ENCODE results near the gene SHD. TPM values are rescaled to one million over a fixed set of nuclear protein-coding genes. Genes with fewer than 3 reads are reported as not detected.

Gene SHD
- total and polyA plus RNA-seq, 9 of the 15 experiments (the other 6 are each of a cell fraction or from before 2014, with no cell fraction given) = 0.05 to 0.62 (median 0.15) TPM; not detected in 5

DNA sequence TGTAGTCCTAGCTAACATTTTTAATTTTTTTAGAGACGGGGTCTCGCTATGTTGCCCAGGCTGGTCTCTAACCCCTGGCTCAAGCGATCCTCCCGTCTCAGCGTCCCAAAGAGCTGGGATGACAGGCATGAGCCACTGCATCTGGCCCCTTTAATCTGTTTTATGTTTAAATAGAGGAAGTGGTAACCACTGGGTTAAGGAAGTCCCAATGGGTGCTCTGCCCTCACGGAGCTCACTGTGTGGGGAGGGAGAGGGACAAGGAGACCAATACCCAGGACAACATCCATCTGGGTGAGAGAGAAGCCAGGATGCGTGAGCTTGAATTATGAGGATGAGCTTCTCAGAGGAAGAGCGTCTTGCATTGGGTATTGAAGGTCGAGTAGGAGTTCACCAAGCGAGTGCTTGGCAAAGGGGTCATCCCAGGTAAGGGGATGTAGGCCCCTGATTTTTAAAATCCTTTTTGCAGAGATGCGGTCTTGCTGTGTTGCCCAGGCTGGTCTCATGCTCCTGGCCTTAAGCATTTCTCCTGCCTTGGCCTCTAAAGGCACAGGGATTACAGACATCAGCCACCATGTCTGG, 18.4 kb upstream of the SHD start:
- WGBS (ENCODE audit: insufficient coverage, low coverage, missing lambda C conversion rate) = 90% methylated on average over 11 of the region's 11 CpGs
- Histone ChIP-seq H3K4me3 (no peak overlapping the region), H3K4me1 (replicated peaks in 1 of 2; ENCODE audit: control insufficient read depth in 2 of 2, insufficient read depth in 2 of 2, low read length in 2 of 2) (peaks cover 0 to 5% of the 10 kb centered on the region in 2 experiments; a peak in 1 of 5 replicates), H3K36me3 (ENCODE audit: control insufficient read depth, insufficient read depth, low read length) (peaks cover 51% of the 10 kb centered on the region; the same call in 2 of the 3 replicates), H3K9me3 (replicated peaks; ENCODE audit: control insufficient read depth, insufficient read depth, low read depth, low read length) (peaks cover 9% of the 10 kb centered on the region), H3K9me1 (ENCODE audit: control insufficient read depth, insufficient read depth, low read length) (no peaks in the 10 kb centered on the region), H3K79me2 (ENCODE audit: control insufficient read depth, insufficient read depth, low read length) (no peaks in the 10 kb centered on the region), H2AFZ (ENCODE audit: low read depth, low read length) (no peak overlapping the region), H3K27me3 (ENCODE audit: control insufficient read depth in 2 of 2, insufficient read depth in 2 of 2, low read length in 2 of 2) (no peaks in the 10 kb centered on the region), H4K20me1 (replicated peaks; ENCODE audit: control insufficient read depth, insufficient read depth, low read length) (no peaks in the 10 kb centered on the region), H3K9ac (ENCODE audit: insufficient read depth in 1 of 2, low read depth in 2 of 2, low read length in 2 of 2) (no peak overlapping the region), H3K4me2 (ENCODE audit: insufficient read depth, low read length) (no peak overlapping the region), H3K27ac (ENCODE audit: extremely low read depth, low read depth, low read length) (no peak overlapping the region)
- FAIRE-seq = no peak
- in situ Hi-C loops (cut with MboI) (no loop called here), intact Hi-C loops (cut with micrococcal nuclease) (no loop called here)
- ChIA-PET POLR2A (interaction anchor here (0.8 to 1.7 kb wide), 5 partner anchors 12 to 226 kb away, joined by 3 to 5 read pairs (median 4); no protein-coding TSS in a partner anchor), CTCF (ENCODE audit: low intra/inter-chr PET ratio) (no interaction called here)
- BruUV-seq (replicated peaks) = no TSS peak
- no peak for ATAC-seq
- no peak for TF ChIP-seq MAFF (IDR thresholded peaks at IDR 0.05; ENCODE audit: low read length)
- TF ChIP-seq SAFB2 (IDR thresholded peaks at IDR 0.05; ENCODE audit: borderline replicate concordance, low read depth, low read length, severe bottlenecking) = no peak
- TF ChIP-seq NCOR1 (IDR thresholded peaks at IDR 0.05) = no peak
- peak; percentile 62; the same call in 1 of the 2 replicates for TF ChIP-seq SPI1 (IDR thresholded peaks at IDR 0.05; ENCODE audit: borderline replicate concordance, low read depth, low read length)
- TF ChIP-seq KDM1A (IDR thresholded peaks at IDR 0.05) = no peak
- peak in 1 of 4 experiments; percentile 3 for DNase-seq (ENCODE audit: extremely low read depth in 1 of 4, low spot score in 3 of 4)

- Histone ChIP-seq H3K9me3 (replicated peaks; ENCODE audit: control insufficient read depth, insufficient read depth, low read depth, low read length) (no peaks in the 10 kb centered on the region), H3K4me3 (no peak overlapping the region), H3K79me2 (ENCODE audit: control insufficient read depth, insufficient read depth, low read length) (no peaks in the 10 kb centered on the region), H3K27ac (ENCODE audit: extremely low read depth, low read depth, low read length) (no peak overlapping the region), H3K27me3 (ENCODE audit: control insufficient read depth in 2 of 2, insufficient read depth in 2 of 2, low read length in 2 of 2) (no peaks in the 10 kb centered on the region), H3K36me3 (ENCODE audit: control insufficient read depth, insufficient read depth, low read length) (peaks cover 47% of the 10 kb centered on the region; the same call in 2 of the 3 replicates), H4K20me1 (replicated peaks; ENCODE audit: control insufficient read depth, insufficient read depth, low read length) (no peaks in the 10 kb centered on the region; the same call in 1 of the 2 replicates), H3K4me2 (ENCODE audit: insufficient read depth, low read length) (no peak overlapping the region), H3K9ac (ENCODE audit: insufficient read depth in 1 of 2, low read depth in 2 of 2, low read length in 2 of 2) (no peak overlapping the region), H3K4me1 (replicated peaks in 1 of 2; ENCODE audit: control insufficient read depth in 2 of 2, insufficient read depth in 2 of 2, low read length in 2 of 2) (peaks cover 0 to 13% of the 10 kb centered on the region in 2 experiments; a peak in 2 of 5 replicates), H3K9me1 (ENCODE audit: control insufficient read depth, insufficient read depth, low read length) (peaks cover 3% of the 10 kb centered on the region), H2AFZ (ENCODE audit: low read depth, low read length) (no peak overlapping the region)
- in situ Hi-C loops (cut with MboI) (no loop called here), intact Hi-C loops (cut with micrococcal nuclease) (no loop called here)
- ATAC-seq = no peak
- ChIA-PET POLR2A (no interaction called here), CTCF (ENCODE audit: low intra/inter-chr PET ratio) (interaction anchor here (0.6 kb wide), 1 partner anchor 88 kb away, joined by 3 read pairs; no protein-coding TSS in a partner anchor)
- BruUV-seq (replicated peaks) = no TSS peak
- no peak for DNase-seq (ENCODE audit: extremely low read depth in 1 of 4, low spot score in 3 of 4)
- FAIRE-seq = no peak
- WGBS (ENCODE audit: insufficient coverage, low coverage, missing lambda C conversion rate) = 62% methylated on average over 4 of the region's 4 CpGs
- TF ChIP-seq TOE1 (IDR thresholded peaks at IDR 0.05; ENCODE audit: borderline replicate concordance) (no peak), TOE1 (CRISPR knock-in tag; IDR thresholded peaks at IDR 0.05; ENCODE audit: borderline replicate concordance, low read depth) (no peak), SMARCA4 (IDR thresholded peaks at IDR 0.05) (no peak), IRF9 (tag; IDR thresholded peaks at IDR 0.05) (no peak), ZNF408 (CRISPR knock-in tag; IDR thresholded peaks at IDR 0.05; ENCODE audit: low read depth) (no peak), EGR1 (conservative IDR thresholded peaks at IDR 0.05) (no peak), U2AF2 (optimal IDR thresholded peaks at IDR 0.05; ENCODE audit: low read depth, low read length) (no peak), ZNF778 (CRISPR knock-in tag; IDR thresholded peaks at IDR 0.05) (no peak), ZNF263 (CRISPR knock-in tag; IDR thresholded peaks at IDR 0.05; ENCODE audit: borderline replicate concordance) (no peak), MXI1 (IDR thresholded peaks at IDR 0.05; ENCODE audit: low read depth, low read length) (no peak), PRMT5 (CRISPR knock-in tag; IDR thresholded peaks at IDR 0.05) (no peak), RNF2 (IDR thresholded peaks at IDR 0.05) (no peak)
Measured at GRCh38 chr19:4264812-4265211, 14.3 kb upstream of the SHD start.
